Superior temporal gyrus (tissue), 1 donor: ENCODE data around the gene ZNF235.
"Not testable (repeated sequence)": the region's sequence is repeated elsewhere in the genome, so short reads cannot be mapped to it uniquely, and the experiment has no call there.

Experiments
- DNase-seq: peaks from one replicate; pipeline ENCODE4 v3.0.0-alpha.2; 2016; ENCODE audit errors: extremely low spot score

The ZNF235 gene

DNA sequence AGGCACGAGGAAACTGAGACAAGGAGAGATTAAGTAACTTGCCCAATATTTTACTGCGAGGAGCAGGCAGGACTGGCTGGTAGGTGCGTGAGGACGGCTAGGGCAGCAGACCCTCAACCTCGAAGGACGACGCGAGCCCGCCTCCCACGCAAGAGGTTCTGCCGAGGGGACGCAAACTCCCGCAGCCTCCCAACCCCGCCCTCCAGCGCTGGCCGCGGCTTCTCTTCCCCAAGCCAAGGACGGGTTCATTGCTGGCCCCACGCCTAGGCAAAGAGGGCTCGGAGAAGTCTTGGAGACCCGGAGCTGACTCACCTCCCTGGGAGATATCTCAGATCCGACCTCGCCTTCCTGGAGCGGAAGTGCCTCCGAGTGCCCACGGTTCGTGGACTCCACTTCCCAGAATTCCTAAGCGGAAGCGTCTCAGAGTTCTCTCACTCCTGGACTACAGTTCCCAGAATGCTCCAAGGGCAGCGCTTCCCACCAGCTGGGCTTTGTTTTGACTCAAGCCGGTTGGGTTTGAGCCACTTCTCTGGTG is at the start of gene ZNF235:
Gene ZNF235 (minus strand): TSS at position 367 of the 535 bp plus-strand sequence. CDS start 1,621 bp downstream, outside the sequence.
- DNase-seq: peak; percentile 99

DNA sequence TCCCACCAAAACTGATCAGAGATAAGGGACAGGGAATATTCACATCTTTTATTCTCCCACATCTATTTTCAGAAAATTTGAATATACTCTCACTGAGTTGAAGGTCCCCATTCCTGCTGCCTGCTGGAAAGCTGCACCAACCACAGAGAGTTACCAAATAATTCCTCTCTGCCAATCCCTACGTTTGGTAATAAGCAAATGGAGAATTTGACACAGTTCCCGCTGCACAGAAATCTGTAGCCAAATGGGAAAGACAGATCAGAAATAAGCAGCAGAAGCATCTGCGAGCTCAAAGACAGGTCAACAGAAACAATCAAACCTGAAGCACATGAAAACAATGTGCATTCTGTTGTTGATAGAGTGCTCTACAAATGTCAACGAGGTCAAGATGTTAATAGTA is 41.7 kb upstream of the ZNF235 start:
- no peak for DNase-seq

DNA sequence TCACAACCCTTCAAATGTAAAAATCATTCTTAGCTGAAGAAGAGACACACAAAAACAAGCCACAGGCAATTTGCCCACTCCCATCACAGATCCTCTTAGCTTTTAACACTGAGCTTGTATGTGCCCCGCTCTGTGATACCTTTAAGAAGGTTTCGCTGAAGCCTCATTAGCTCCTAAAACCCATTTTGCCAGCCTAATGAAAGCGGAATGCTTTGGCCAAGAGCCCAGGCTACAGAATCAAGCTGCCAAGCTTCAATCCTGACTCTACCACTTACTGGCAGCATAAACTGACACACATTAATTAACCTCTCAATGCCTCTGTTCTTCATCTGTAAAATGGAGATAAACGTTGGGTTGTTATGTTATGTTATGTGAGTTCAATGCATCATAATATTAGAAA is 41.1 kb upstream of the ZNF235 start:
- peak; percentile 53 for DNase-seq

DNA sequence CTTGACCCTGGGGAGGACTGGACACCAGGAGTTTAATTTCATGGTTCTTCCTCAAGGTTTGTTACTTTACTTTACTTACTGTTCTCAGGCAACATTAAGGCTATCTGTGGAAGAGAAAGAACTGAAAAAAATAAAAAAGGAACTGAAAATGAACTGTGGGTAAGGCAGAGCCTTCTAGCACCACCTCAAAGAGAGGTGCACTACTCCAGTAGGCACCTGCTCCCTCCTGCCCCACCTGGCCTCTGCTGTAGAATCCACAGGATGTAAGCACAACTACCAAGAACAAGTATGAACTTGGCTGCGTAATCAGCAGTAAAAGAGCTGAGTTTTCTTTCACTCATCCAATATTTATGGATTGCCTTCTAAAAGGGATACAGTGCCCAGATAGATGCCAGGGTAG is 39.4 kb upstream of the ZNF235 start:
- no peak for DNase-seq

DNA sequence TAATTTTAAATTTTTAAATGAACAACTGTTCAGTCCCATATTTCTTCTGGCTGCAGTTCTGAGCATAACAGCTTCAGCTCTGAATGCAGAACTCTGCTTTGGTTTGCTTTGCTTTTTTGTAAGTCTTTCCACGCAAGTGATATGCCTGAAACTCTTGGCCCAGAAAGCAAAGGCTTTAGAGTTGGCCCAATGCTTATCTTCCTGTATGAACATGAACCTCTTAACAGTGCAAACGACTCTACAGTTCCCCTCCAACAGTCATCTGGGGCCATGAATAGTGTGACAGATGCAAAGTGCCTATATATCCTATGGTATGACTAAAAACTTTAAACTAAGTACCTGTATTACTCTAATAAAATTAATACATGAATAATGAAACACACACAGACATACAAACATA is 37.0 kb upstream of the ZNF235 start:
- DNase-seq: no peak

DNA sequence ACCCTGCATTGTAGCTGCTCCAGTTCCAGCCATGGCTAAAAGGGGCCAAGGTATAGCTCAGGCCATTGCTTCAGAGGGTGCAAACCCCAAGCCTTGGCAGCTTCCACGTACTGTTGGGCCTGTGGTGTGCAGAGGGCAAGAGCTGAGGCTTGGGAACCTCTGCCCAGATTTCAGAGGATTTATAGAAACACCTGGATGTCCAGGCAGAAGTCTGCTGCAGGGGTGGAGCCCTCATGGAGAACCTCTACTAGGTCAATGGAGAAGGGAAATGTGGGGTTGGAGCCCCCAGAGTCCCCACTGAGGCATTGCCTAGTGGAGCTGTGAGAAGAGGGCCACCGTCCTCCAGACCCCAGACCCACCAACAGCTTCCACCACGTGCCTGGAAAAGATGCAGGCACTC is 29.8 kb upstream of the ZNF235 start:
- DNase-seq: not testable (repeated sequence)

DNA sequence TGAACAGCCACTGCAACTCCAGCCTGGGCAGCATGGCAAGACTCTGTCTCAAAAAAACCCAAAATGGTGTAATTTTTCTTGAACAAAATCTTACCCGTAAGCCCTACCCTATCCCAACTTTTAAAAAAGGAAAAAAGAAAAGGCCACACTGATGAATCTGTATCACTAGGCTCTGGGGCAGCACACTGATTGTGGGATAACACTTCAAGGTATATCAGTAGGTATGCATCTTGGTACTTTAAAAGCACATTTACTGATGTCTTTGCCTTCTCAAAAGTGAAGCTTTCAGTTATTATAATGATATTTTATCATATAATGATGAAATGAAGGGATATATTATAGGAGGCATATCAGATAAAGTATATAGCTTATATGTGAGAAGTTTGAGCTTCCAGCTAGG is 27.3 kb upstream of the ZNF235 start:
- no peak for DNase-seq

DNA sequence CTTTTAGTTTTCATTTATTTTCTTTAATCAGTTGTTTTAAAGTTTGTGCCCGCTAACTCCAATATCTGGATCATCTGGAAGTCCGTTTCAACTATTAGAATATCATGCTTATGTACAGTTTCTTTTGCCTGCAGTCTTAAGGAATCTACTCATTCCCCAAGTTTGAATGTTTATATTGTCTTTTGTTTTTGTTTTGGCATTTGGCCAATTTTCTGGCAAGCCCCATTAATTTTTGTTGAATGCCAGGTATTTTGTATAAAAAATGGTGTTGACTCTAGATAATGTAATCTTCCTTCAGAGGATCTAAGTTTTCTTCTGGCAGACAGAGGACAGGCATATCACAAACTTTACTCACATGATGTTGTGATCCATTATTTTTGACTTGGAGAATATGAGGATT is 11.1 kb upstream of the ZNF235 start:
- no peak for DNase-seq

DNA sequence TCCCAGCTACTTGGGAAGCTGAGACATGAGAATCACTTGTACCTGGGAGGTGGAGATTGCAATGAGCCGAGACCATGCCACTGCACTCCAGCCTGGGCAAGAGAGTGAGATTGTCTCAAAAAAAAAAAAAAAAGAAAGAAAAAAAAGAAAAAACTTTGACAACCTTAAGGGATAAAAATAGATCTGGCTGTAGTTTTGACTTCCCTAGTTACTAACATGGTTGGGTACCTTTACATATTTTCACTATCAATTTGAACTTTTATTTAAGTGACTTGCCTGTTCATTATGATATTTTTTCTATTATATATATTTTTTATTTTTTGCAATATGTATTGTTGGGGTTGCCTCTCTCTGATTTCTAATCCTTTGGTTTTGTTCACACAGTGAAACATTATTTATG is 8.4 kb upstream of the ZNF235 start:
- DNase-seq: no peak

DNA sequence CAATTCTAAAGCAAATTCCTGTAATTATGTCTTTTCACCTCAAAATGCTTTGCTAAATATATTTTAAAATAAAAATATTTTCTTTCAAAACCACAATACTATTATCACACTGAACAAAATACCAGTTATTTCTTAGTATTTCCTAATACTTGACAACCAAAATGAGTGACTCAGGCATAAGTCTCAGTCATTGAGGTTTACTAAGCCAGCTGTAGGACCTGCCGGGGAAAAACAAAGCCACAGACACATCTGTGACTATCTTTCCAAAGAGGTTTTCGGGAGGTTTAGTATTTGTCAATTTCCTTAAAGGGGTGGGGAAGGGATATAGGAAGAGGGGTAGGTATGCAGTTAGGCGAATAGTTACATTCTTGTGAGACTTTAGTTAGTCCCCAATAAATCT is 3.2 kb upstream of the ZNF235 start:
- no peak for DNase-seq

DNA sequence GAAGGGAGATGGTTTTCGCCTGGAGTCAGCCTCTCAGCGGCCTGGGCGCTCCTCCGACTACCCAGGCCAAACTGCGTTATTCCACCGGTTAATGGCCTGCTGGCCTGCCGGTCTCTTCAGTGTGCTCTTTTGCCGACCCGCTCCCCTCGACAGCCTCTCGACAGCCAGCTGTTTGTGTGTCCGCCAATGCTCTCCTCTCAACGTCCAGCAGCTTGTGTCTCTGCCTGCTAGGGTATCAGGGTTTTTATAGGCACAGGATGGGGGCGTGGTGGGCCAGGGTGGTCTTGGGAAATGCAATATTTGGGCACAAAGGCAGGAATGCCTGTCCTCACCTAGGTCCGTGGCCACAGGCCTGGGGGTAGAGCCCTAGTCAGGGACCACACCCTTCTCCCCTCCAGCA is 1.5 kb upstream of the ZNF235 start:
- DNase-seq: no peak

DNA sequence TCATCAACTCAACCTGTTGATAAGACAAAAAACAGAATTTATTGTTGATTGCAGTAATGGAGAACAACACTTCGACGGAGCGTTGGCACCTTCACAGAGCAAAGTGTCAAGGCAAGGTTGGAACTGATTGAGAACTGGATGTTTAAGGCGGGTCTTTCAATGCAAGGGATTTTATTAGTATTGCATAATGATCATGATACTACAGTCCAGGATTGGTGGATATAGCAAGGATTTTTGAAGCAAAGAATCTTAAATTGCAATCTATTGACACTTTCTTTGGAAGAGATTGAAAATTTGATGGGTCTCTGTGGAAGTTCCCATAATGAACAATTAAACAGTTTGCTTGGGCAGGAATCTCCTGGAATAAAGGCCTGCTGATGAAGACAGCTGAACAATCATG is 632 bp upstream of the ZNF235 start:
- no peak for DNase-seq

DNA sequence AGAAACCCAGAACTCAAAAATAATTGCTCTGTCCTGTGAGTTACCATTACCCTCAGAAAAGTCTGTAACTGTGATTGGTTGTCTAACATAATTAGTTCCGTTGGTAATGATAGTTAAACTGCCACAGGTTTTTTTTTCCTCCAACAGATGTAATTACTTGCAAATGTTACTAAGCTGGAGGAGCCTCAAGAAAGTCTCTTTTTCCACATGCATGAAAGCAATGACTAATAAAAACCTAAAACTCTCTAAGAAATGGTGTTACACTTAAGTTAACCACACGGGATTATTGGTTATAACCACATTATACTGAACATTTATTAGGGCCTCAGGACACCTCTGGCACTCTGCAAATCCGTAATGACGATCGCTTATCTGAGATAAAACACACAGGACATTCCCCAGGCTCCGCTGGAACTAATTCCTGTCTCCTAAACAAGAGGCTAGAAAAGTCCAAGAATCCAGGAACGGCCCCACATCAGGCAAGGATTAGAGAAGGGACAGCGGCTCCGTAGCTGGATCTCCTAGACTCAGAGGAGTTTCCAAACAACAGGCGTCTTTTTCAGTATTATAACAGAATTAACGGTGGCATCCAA is 753 bp downstream of the ZNF235 start:
- peak; percentile 35 for DNase-seq

DNA sequence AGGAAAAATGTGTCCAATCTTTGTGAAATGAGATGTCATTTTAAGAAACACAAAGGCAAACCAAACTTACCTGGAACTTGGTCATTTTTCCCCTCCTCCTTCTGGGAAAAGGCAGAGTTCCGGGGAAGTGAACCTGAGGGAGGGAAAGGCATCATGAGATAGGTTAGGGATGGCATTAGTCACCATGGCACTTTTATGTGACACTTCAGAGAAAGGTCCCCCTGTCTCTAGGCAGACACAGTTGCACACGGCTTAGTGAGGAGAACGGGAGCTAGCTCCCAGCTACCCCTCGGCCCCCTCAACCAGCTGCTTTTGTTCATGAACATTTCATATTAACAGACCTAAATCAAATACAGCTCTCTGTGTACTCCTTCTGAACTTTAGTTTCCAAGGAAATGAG is 1.5 kb downstream of the ZNF235 start:
- DNase-seq: no peak

DNA sequence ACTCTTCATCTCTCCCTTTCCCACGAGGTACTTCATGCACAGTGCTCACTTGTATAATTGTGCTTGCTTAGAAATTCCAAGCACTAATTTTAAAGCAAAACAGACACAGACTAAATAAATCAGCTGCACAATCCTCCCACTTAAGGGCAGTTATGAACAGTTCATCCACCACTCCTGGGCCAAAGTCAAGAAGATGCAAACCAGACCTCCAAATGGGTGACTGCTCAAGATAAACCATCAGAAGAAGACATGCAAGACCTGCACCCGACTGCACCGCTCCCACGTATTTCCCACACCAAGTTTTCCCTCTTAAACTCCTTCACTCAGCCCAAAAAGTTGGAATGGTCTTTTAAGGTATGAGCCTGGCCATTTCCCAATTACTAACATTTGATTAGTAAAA is 19.9 kb downstream of the ZNF235 start:
- no peak for DNase-seq

DNA sequence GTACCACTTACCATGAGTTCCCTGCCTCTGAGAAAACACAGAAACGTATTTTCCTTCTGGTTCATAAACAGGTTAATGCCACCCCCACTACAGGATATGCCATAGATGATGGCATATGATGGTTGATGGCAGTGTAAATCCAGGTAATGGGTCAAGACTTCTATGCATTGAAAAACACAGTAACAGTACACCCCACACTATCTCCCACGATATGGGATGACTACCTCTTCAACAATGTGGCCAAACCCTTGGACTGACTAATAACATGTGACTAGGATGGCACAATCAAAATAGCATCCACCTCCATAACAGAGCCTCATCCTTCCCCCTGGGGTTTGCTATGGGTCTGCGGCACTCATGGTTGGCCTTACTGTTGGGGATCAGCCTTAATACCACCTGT is 22.0 kb downstream of the ZNF235 start:
- DNase-seq: no peak

DNA sequence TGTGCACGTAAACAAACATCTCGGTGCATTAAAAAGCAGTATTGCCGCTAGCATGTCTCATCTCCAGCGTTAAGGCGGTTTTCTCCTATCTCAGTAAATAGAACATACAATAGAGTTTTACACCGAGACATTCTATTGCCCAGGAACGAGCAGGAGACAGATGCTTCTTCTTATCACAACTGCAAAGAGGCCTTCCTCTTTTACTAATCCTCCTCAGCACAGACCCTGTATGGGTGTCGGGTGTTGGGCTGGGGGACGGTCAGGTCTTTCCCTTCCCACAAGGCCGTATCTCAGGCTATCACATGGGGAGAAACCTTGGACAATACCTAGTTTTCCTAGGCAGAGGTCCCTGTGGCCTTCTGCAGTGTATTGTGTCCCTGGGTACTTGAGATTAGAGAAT is 23.9 kb downstream of the ZNF235 start:
- DNase-seq: no peak

DNA sequence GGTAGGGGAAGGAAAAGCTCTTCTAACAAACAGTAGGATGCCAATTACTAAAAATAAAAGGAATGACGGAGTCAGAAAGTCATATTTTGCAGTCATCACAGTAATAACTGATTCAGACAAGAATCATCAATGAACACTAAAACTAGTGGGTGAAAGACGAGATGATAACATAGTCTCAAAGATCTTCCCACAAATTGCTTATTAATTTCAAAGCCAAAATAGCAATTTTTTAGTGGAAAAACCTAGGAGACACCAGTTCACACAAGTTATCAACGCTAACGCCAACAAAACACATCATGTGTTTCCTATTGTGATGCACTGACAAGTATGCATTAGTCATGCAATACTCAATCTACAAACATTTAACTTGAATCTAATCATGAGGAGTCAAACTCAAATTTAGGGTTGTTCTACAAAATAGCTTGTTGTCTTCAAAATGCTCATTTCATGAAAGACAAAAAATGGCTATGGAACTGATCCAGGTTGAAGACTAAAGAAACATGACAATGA is 26.6 kb downstream of the ZNF235 start:
- DNase-seq: no peak

DNA sequence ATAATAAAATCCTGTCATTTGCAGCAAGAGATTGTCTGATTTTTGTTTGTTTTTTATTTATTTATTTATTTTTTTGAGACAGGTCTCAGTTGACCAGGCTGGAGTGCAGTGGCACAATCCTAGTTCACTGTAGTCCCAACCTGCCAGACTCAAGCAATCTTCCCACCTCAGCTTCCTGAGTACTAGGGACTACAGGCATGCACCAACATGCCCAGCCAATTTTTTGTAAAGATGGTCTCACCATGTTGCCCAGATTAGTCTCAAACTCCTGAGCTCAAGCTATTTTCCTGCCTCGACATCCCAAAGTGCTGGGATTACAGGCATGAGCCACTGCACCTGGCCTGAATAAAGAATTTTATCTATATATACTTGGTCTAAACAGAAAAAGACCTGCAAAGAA is 27.5 kb downstream of the ZNF235 start:
- DNase-seq: no peak

DNA sequence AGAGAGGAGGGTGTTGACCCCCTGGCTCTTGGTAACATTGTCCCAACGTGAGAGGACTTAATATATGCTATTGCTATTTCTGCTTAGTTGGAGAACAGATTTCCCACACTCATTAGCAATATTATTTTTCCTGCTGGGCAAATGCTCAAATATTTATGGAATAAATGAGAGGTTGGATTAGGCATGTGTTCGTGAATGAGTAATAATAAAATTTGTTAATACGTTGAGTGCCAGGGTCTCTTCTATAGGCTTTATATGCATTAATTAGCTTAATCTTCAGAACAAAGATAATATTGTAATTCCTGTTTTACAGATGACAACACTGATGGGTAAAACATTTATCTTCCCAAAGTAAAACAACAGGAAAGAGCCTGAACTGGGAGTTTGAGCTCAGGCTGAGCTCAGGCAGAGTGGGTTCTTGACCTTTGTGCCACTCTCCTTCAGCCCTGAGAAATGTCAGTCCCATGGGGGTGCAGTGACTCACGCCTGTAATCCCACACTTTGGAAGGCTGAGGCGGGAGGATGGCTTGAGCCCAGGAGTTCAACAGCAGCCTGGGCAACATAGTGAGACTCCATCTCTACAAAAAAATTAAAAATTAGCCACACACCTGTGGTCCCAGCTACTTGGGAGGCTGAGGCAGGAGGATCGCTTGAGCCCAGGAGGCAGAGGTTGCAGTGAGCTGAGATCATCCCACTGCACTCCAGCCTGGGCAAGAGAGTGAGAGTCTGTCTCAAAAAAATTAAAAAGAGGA is 44.0 kb downstream of the ZNF235 start:
- DNase-seq: no peak

DNA sequence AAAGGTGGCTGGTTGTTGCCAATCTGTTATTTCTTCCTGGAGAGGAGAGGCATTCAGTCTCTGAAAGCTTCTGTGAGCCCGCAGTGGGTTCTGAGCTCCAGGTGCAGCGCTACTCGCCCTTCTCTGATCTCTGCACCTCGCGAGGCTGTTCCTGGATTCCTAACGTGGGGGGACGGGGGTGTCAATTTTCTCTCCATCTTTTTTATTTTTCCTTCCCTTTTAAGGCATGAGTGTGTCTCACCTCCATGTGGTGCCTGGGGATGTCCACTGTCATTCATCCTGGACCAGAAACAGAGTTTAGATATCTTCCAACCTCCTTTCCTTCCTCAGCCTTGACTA is 44.5 kb downstream of the ZNF235 start:
- no peak for DNase-seq

DNA sequence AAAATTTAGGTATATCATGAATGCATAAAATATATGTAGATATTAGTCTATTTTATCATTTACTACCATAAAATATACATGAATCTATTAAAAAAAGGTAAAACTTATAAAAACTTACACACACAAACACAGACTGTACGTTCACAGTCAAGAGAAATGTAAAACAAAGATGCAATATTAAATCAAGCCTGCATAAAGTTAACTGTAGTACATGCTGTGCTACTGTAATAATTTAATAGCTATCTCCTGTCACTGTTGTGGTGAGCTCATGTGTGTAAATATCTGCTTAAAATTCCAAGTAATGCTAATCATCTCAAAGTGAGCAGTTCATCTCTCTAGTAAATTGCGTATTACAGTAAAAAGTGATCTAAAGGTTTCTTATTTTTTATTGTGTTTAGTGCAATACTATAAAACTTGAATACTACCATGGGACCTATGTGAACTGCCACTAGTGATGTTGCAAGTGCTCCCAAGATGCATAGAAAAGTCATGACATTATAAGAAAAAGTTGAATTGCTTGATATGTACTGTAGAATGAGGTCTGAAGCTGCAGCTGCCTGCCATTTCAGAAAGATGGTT is 45.9 kb downstream of the ZNF235 start:
- no peak for DNase-seq

DNA sequence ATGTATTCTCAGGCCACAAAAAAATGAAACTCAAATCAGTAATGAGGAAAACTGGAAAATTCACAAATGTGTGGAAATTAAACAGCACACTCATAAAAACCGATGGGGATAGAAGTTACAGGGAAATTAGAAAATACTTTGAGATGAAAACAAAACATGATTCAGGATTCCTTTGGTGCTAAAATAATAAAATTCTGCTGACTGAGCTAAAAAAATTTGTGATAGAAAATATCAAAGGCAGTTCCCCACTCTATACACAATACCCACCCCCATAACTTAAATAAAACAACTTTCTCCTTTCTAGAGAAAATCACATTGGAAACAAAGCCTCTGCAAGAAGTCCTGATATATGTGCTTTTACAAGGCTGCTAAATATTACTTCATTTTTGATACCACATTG is 46.7 kb downstream of the ZNF235 start:
- no peak for DNase-seq
